ENCODE measurements around the gene TNFRSF9.

TNFRSF9 gene

DNA sequence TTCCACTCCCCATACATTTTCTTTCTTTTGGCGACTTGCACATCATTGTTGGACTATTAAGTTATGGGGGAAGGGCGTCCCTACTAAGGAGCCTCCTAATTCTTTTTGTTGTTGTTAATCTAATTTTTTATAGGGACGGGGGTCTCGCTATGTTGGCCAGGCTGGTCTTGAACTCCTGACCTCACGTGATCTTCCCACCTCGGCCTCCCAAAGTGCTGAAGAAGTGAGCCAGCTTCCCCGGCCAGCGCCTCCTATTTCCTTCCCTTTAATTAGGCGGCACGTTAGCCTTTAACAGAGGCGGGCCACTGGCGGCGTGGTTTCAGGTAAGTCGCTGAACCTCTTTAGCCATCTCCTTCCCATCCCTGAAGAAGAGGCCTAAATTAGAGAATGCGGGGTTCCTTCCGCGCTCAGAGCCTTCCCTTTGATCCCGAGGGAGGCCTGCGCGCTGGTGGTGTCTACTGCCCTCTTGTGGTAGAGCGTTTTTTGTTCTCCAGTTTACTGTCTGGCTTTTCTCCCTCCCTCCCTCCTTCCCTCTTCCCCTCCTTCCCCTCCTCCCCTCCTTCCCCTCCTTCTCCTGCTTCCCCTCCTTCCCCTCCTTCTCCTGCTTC is 38.1 kb downstream of the TNFRSF9 start:
- Histone ChIP-seq H3K18ac (ENCODE audit: low read depth in 1 of 2, low read length in 2 of 2) (no peak overlapping the region), H3K36me3 (ENCODE audit: control insufficient read depth in 1 of 2, insufficient read depth in 2 of 2, low read depth in 1 of 2, low read length in 2 of 2) (no peaks in the 10 kb centered on the region), H3K14ac (ENCODE audit: low read length in 2 of 2) (no peak overlapping the region), H2BK15ac (ENCODE audit: low read depth, poor library complexity, severe bottlenecking) (peak overlapping the region; percentile 52), H2BK120ac (ENCODE audit: low read depth, low read length) (no peak overlapping the region), H3K79me1 (replicated peaks; ENCODE audit: low read length, poor library complexity, severe bottlenecking) (no peaks in the 10 kb centered on the region), H4K91ac (ENCODE audit: low read length) (peak overlapping the region; percentile 50), H3K4me3 (ENCODE audit: insufficient read depth in 1 of 2, low read depth in 1 of 2, low read length in 2 of 2) (peak overlapping the region in 1 of 2 experiments; percentile 65), H2BK5ac (ENCODE audit: low read depth, low read length, poor library complexity, severe bottlenecking) (no peak overlapping the region), H3K4me2 (ENCODE audit: low read length, poor library complexity, severe bottlenecking) (peak overlapping the region; percentile 71), H3K9me3 (ENCODE audit: control insufficient read depth, low read length) (no peaks in the 10 kb centered on the region), H3K27me3 (ENCODE audit: control insufficient read depth in 1 of 2, insufficient read depth in 1 of 2, low read length in 2 of 2) (peaks cover 0 to 9% of the 10 kb centered on the region in 2 experiments), H4K8ac (ENCODE audit: low read length) (peak overlapping the region; percentile 88), H3K23ac (ENCODE audit: low read length in 2 of 2) (no peak overlapping the region), H2BK12ac (ENCODE audit: low read length in 2 of 2) (no peak overlapping the region), H3K4ac (ENCODE audit: low read depth in 1 of 2, low read length in 2 of 2) (no peak overlapping the region), H3K9ac (ENCODE audit: low read length) (peak overlapping the region; percentile 73), H2AFZ (ENCODE audit: low read depth, low read length) (no peak overlapping the region), H2AK5ac (ENCODE audit: low read length, severe bottlenecking) (no peak overlapping the region), H3K27ac (ENCODE audit: low read length, poor library complexity, severe bottlenecking) (no peak overlapping the region), H3K4me1 (ENCODE audit: control insufficient read depth, insufficient read depth, low read depth, low read length) (no peaks in the 10 kb centered on the region)
- WGBS = 33% methylated on average over 20 of the region's 21 CpGs
- DNase-seq = peak; percentile 76

DNA sequence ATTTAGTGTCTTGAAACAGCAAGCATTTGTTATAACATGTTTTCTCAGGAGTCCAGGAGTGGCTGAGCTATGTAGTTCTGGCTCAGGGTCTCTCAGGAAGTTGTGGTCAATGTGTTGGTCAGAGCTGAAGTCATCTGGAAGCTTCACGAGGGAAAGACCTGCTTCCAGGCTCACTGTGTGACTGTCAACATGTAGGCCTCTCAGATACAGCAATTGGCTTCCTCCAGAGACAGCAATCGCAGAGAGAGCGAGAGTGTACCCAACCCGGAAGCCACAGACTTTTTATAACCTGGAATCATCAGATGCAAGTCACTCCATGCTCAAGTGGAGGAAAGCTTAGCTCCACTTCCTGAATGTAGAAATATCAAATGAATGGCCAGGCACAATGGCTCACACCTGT is 40.9 kb downstream of the TNFRSF9 start:
- Histone ChIP-seq H4K91ac (ENCODE audit: low read length) (no peak overlapping the region), H3K27ac (ENCODE audit: low read length, poor library complexity, severe bottlenecking) (no peak overlapping the region), H3K9ac (ENCODE audit: low read length) (no peak overlapping the region), H3K79me1 (replicated peaks; ENCODE audit: low read length, poor library complexity, severe bottlenecking) (no peaks in the 10 kb centered on the region), H3K36me3 (ENCODE audit: control insufficient read depth in 1 of 2, insufficient read depth in 2 of 2, low read depth in 1 of 2, low read length in 2 of 2) (no peaks in the 10 kb centered on the region), H3K18ac (ENCODE audit: low read depth in 1 of 2, low read length in 2 of 2) (no peak overlapping the region), H3K23ac (ENCODE audit: low read length in 2 of 2) (no peak overlapping the region), H3K27me3 (ENCODE audit: control insufficient read depth in 1 of 2, insufficient read depth in 1 of 2, low read length in 2 of 2) (peaks cover 0 to 9% of the 10 kb centered on the region in 2 experiments), H2AK5ac (ENCODE audit: low read length, severe bottlenecking) (no peak overlapping the region), H2AFZ (ENCODE audit: low read depth, low read length) (no peak overlapping the region), H2BK15ac (ENCODE audit: low read depth, poor library complexity, severe bottlenecking) (no peak overlapping the region), H3K4ac (ENCODE audit: low read depth in 1 of 2, low read length in 2 of 2) (no peak overlapping the region), H2BK5ac (ENCODE audit: low read depth, low read length, poor library complexity, severe bottlenecking) (no peak overlapping the region), H3K14ac (ENCODE audit: low read length in 2 of 2) (no peak overlapping the region), H3K4me3 (ENCODE audit: insufficient read depth in 1 of 2, low read depth in 1 of 2, low read length in 2 of 2) (no peak overlapping the region), H2BK12ac (ENCODE audit: low read length in 2 of 2) (no peak overlapping the region), H4K8ac (ENCODE audit: low read length) (no peak overlapping the region), H3K4me1 (ENCODE audit: control insufficient read depth, insufficient read depth, low read depth, low read length) (no peaks in the 10 kb centered on the region), H2BK120ac (ENCODE audit: low read depth, low read length) (no peak overlapping the region), H3K9me3 (ENCODE audit: control insufficient read depth, low read length) (no peaks in the 10 kb centered on the region), H3K4me2 (ENCODE audit: low read length, poor library complexity, severe bottlenecking) (no peak overlapping the region)
- WGBS = 77% methylated on average over 4 of the region's 4 CpGs
- peak; percentile 22 for DNase-seq

DNA sequence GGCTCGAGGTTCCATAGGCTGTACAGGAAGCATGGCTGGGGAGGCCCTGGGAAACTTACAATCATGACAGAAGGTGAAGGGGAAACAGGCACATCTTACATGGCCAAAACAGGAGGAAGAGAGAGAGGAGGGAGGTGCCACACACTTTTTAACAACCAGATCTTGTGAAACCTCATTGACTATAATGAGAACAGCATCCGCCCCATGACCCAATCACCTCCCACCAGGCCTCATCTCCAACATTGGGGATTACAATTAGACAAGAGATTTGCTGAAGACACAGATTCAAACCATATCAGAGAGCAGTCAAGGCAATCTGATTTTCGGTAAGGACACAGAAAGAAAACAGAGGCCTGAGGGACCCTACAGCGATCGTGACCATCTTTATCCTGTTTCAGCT is 41.7 kb downstream of the TNFRSF9 start:
- no peaks in the 10 kb centered on the region for H3K9me3 ChIP-seq (ENCODE audit: control insufficient read depth, low read length)
- no peak overlapping the region for H4K91ac ChIP-seq (ENCODE audit: low read length)
- H2AK5ac ChIP-seq (ENCODE audit: low read length, severe bottlenecking) = no peak overlapping the region
- no peak for DNase-seq
- H2BK15ac ChIP-seq (ENCODE audit: low read depth, poor library complexity, severe bottlenecking) = no peak overlapping the region
- no peak overlapping the region for H3K27ac ChIP-seq (ENCODE audit: low read length, poor library complexity, severe bottlenecking)
- no peak overlapping the region for H3K4me3 ChIP-seq (ENCODE audit: insufficient read depth in 1 of 2, low read depth in 1 of 2, low read length in 2 of 2)
- H2BK5ac ChIP-seq (ENCODE audit: low read depth, low read length, poor library complexity, severe bottlenecking) = no peak overlapping the region
- H3K14ac ChIP-seq (ENCODE audit: low read length in 2 of 2) = no peak overlapping the region
- peaks cover 0 to 9% of the 10 kb centered on the region in 2 experiments for H3K27me3 ChIP-seq (ENCODE audit: control insufficient read depth in 1 of 2, insufficient read depth in 1 of 2, low read length in 2 of 2)
- no peak overlapping the region for H3K9ac ChIP-seq (ENCODE audit: low read length)
- H2BK120ac ChIP-seq (ENCODE audit: low read depth, low read length) = no peak overlapping the region
- H3K36me3 ChIP-seq (ENCODE audit: control insufficient read depth in 1 of 2, insufficient read depth in 2 of 2, low read depth in 1 of 2, low read length in 2 of 2) = no peaks in the 10 kb centered on the region
- H3K4me2 ChIP-seq (ENCODE audit: low read length, poor library complexity, severe bottlenecking) = no peak overlapping the region
- H3K4me1 ChIP-seq (ENCODE audit: control insufficient read depth, insufficient read depth, low read depth, low read length) = no peaks in the 10 kb centered on the region
- H3K18ac ChIP-seq (ENCODE audit: low read depth in 1 of 2, low read length in 2 of 2) = no peak overlapping the region
- no peak overlapping the region for H2AFZ ChIP-seq (ENCODE audit: low read depth, low read length)
- no peak overlapping the region for H3K4ac ChIP-seq (ENCODE audit: low read depth in 1 of 2, low read length in 2 of 2)
- WGBS = 89% methylated on average over 3 of the region's 5 CpGs
- no peaks in the 10 kb centered on the region for H3K79me1 ChIP-seq (replicated peaks; ENCODE audit: low read length, poor library complexity, severe bottlenecking)
- H3K23ac ChIP-seq (ENCODE audit: low read length in 2 of 2) = no peak overlapping the region
- H4K8ac ChIP-seq (ENCODE audit: low read length) = no peak overlapping the region
- H2BK12ac ChIP-seq (ENCODE audit: low read length in 2 of 2) = no peak overlapping the region

DNA sequence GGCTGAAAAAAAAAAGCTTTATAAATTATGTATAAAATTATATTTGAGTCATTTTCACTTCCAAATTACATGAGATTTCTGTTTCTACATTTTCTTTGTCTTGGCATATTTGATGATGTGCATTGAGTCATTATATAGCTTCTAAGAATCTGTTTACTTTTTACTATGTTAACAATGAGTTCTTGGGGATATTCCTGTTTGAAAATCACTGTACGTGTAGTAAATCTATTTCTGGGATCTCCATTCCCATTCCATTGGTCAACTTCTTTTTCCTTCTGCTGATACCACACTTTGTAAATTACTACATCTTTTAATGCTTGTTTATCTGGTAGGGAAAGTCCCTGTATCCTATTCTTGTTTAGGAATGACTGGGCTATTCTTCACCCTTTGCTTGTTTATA is 43.6 kb downstream of the TNFRSF9 start:
- no peak for DNase-seq
- Histone ChIP-seq H3K4me1 (ENCODE audit: control insufficient read depth, insufficient read depth, low read depth, low read length) (no peaks in the 10 kb centered on the region), H3K4me3 (ENCODE audit: insufficient read depth in 1 of 2, low read depth in 1 of 2, low read length in 2 of 2) (no peak overlapping the region), H3K36me3 (ENCODE audit: control insufficient read depth in 1 of 2, insufficient read depth in 2 of 2, low read depth in 1 of 2, low read length in 2 of 2) (no peaks in the 10 kb centered on the region), H2AK5ac (ENCODE audit: low read length, severe bottlenecking) (no peak overlapping the region), H3K4me2 (ENCODE audit: low read length, poor library complexity, severe bottlenecking) (no peak overlapping the region), H3K18ac (ENCODE audit: low read depth in 1 of 2, low read length in 2 of 2) (no peak overlapping the region), H2AFZ (ENCODE audit: low read depth, low read length) (no peak overlapping the region), H3K9ac (ENCODE audit: low read length) (no peak overlapping the region), H4K91ac (ENCODE audit: low read length) (no peak overlapping the region), H2BK15ac (ENCODE audit: low read depth, poor library complexity, severe bottlenecking) (no peak overlapping the region), H2BK5ac (ENCODE audit: low read depth, low read length, poor library complexity, severe bottlenecking) (no peak overlapping the region), H3K9me3 (ENCODE audit: control insufficient read depth, low read length) (no peaks in the 10 kb centered on the region), H3K79me1 (replicated peaks; ENCODE audit: low read length, poor library complexity, severe bottlenecking) (no peaks in the 10 kb centered on the region), H2BK120ac (ENCODE audit: low read depth, low read length) (no peak overlapping the region), H3K4ac (ENCODE audit: low read depth in 1 of 2, low read length in 2 of 2) (no peak overlapping the region), H3K23ac (ENCODE audit: low read length in 2 of 2) (no peak overlapping the region), H3K27ac (ENCODE audit: low read length, poor library complexity, severe bottlenecking) (no peak overlapping the region), H3K14ac (ENCODE audit: low read length in 2 of 2) (no peak overlapping the region), H2BK12ac (ENCODE audit: low read length in 2 of 2) (no peak overlapping the region), H3K27me3 (ENCODE audit: control insufficient read depth in 1 of 2, insufficient read depth in 1 of 2, low read length in 2 of 2) (peaks cover 1 to 5% of the 10 kb centered on the region in 2 experiments), H4K8ac (ENCODE audit: low read length) (no peak overlapping the region)
- no CpG with 5 or more reads among the region's 1 CpG for WGBS
